ENCODE measurements around the gene CHID1. TPM values are rescaled to one million over a fixed set of nuclear protein-coding genes. Genes with fewer than 3 reads are reported as not detected.

Gene CHID1
- total and polyA plus RNA-seq, 2 of the 4 experiments (the other 2 are of a cell fraction): 34.2 to 121 TPM

- Histone ChIP-seq H3K23ac (ENCODE audit: low read depth, low read length) (no peak overlapping the region), H2AK9ac (replicated peaks; ENCODE audit: low read depth, low read length, poor library complexity) (no peak overlapping the region), H2BK15ac (ENCODE audit: low read depth, low read length) (no peak overlapping the region), H2BK20ac (ENCODE audit: low read depth, low read length) (no peak overlapping the region), H3K4ac (ENCODE audit: low read depth, low read length) (no peak overlapping the region), H3K9me1 (ENCODE audit: insufficient read depth, low read length) (peaks cover 3% of the 10 kb centered on the region; the same call in 1 of the 2 replicates), H4K5ac (ENCODE audit: low read depth, low read length) (no peak overlapping the region), H2BK5ac (ENCODE audit: low read depth, low read length, poor library complexity, severe bottlenecking) (no peak overlapping the region), H3K4me1 (ENCODE audit: control insufficient read depth, insufficient read depth, low read length) (peaks cover 12% of the 10 kb centered on the region), H2BK120ac (ENCODE audit: low read depth, low read length) (no peak overlapping the region), H3K27me3 (ENCODE audit: control insufficient read depth, insufficient read depth, low read length) (no peaks in the 10 kb centered on the region), H3K4me2 (ENCODE audit: low read depth, low read length) (no peak overlapping the region; the same call in 1 of the 2 replicates), H2AK5ac (ENCODE audit: low read depth, low read length) (no peak overlapping the region), H3K27ac (ENCODE audit: insufficient read depth, low read length) (no peak overlapping the region), H3K14ac (replicated peaks; ENCODE audit: low read depth, low read length) (no peak overlapping the region), H3K36me3 (ENCODE audit: control insufficient read depth, insufficient read depth, low read length) (peaks cover 29% of the 10 kb centered on the region), H3K18ac (ENCODE audit: low read depth, low read length) (no peak overlapping the region), H4K91ac (ENCODE audit: insufficient read depth, low read depth, low read length) (no peak overlapping the region), H3K9ac (ENCODE audit: low read depth, low read length) (no peak overlapping the region), H3K4me3 (ENCODE audit: insufficient read depth, low read depth, low read length) (no peak overlapping the region), H2AFZ (replicated peaks; ENCODE audit: low read length, poor library complexity) (no peak overlapping the region), H3K56ac (ENCODE audit: extremely low read depth, insufficient read depth, low read length) (no peak overlapping the region), H4K8ac (ENCODE audit: low read depth in 2 of 2, low read length in 2 of 2) (no peak overlapping the region), H3K9me3 (ENCODE audit: control insufficient read depth, insufficient read depth, low read length) (no peaks in the 10 kb centered on the region), H3K79me1 (ENCODE audit: low read depth in 1 of 2, low read length in 2 of 2) (peaks cover 24 to 84% of the 10 kb centered on the region in 2 experiments), H4K20me1 (ENCODE audit: insufficient read depth, low read length) (peaks cover 75% of the 10 kb centered on the region)
- in situ Hi-C loops (cut with MboI; ENCODE audit: low sequenced_read_pairs) (no loop called here), intact Hi-C loops (cut with micrococcal nuclease) (no loop called here), dilution Hi-C loops (cut with HindIII; ENCODE audit: low sequenced_read_pairs, unreplicated experiment) (no loop called here)
- no peak for ATAC-seq (ENCODE audit: low read depth)
- no TSS peak for BruUV-seq (replicated peaks)
- no peak for DNase-seq
- 93% methylated on average over 14 of the region's 37 CpGs; no CpG with 5 or more reads in 1 of the 2 experiments for WGBS, 2 experiments (ENCODE audit: extremely low coverage in 2 of 2, insufficient read length in 1 of 2)
- TF ChIP-seq MAZ (IDR thresholded peaks at IDR 0.05; ENCODE audit: borderline replicate concordance, low read depth, low read length) (no peak), USF2 (IDR thresholded peaks at IDR 0.05; ENCODE audit: low read depth, low read length) (no peak), RCOR1 (IDR thresholded peaks at IDR 0.05; ENCODE audit: insufficient replicate concordance, low read length) (no peak), POLR2A (IDR thresholded peaks at IDR 0.05; ENCODE audit: low read depth, low read length) (no peak), CHD1 (IDR thresholded peaks at IDR 0.05; ENCODE audit: low read depth, low read length) (no peak), CTCF (conservative IDR thresholded peaks at IDR 0.05; ENCODE audit: low read depth, low read length) (no peak), CEBPB (IDR thresholded peaks at IDR 0.05; ENCODE audit: low read depth, low read length) (no peak), NFE2L2 (IDR thresholded peaks at IDR 0.05; ENCODE audit: low read depth, low read length) (no peak), MAFK (IDR thresholded peaks at IDR 0.05; ENCODE audit: low read depth, low read length) (no peak), RAD21 (IDR thresholded peaks at IDR 0.05; ENCODE audit: low read length) (no peak), FOS (IDR thresholded peaks at IDR 0.05; ENCODE audit: low read depth, low read length) (no peak), RFX5 (IDR thresholded peaks at IDR 0.05; ENCODE audit: low read depth, low read length) (no peak), MXI1 (IDR thresholded peaks at IDR 0.05; ENCODE audit: borderline replicate concordance, low read depth, low read length) (no peak)
- POLR2A ChIA-PET (ENCODE audit: unreplicated experiment): no interaction called here
- CTCF ChIA-PET: no interaction called here
These were observed 51.8 kb downstream of the CHID1 start for GRCh38 chr11:858762-859339.
